ENCODE data around the gene ARHGEF3.
"Not testable (repeated sequence)": the region's sequence is repeated elsewhere in the genome, so short reads cannot be mapped to it uniquely, and the experiment has no call there.

The ARHGEF3 gene

GRCh38 chr3:56772952-56773938, 28.5 kb downstream of the ARHGEF3 start:
- H3K4me3 ChIP-seq (ENCODE audit: low read length), result no peak overlapping the region
- H3K9ac ChIP-seq (ENCODE audit: low read length), result no peak overlapping the region
- no peaks in the 10 kb centered on the region for H3K27me3 ChIP-seq (ENCODE audit: control insufficient read depth, insufficient read depth, low read length)
- peaks cover 7% of the 10 kb centered on the region for H3K4me1 ChIP-seq (ENCODE audit: control insufficient read depth, insufficient read depth, low read length)
- no peak overlapping the region for H3K27ac ChIP-seq (ENCODE audit: low read depth, low read length)
- H3K36me3 ChIP-seq (ENCODE audit: control insufficient read depth, insufficient read depth, low read length), result peaks cover 5% of the 10 kb centered on the region

- Histone ChIP-seq H3K27ac (ENCODE audit: low read depth, low read length) (no peak overlapping the region), H3K27me3 (ENCODE audit: control insufficient read depth, insufficient read depth, low read length) (no peaks in the 10 kb centered on the region), H3K9ac (ENCODE audit: low read length) (no peak overlapping the region), H3K36me3 (ENCODE audit: control insufficient read depth, insufficient read depth, low read length) (peaks cover 5% of the 10 kb centered on the region), H3K4me3 (ENCODE audit: low read length) (no peak overlapping the region), H3K4me1 (ENCODE audit: control insufficient read depth, insufficient read depth, low read length) (peaks cover 7% of the 10 kb centered on the region)
Measured at GRCh38 chr3:56771376-56771775, 30.4 kb downstream of the ARHGEF3 start.

GRCh38 chr3:56769116-56769707, 32.5 kb downstream of the ARHGEF3 start:
- Histone ChIP-seq H3K27me3 (ENCODE audit: control insufficient read depth, insufficient read depth, low read length) (no peaks in the 10 kb centered on the region), H3K4me1 (ENCODE audit: control insufficient read depth, insufficient read depth, low read length) (peaks cover 2% of the 10 kb centered on the region), H3K36me3 (ENCODE audit: control insufficient read depth, insufficient read depth, low read length) (peaks cover 5% of the 10 kb centered on the region), H3K9ac (ENCODE audit: low read length) (no peak overlapping the region), H3K27ac (ENCODE audit: low read depth, low read length) (no peak overlapping the region), H3K4me3 (ENCODE audit: low read length) (no peak overlapping the region)

GRCh38 chr3:56764904-56765547, 36.7 kb downstream of the ARHGEF3 start:
- H3K9ac ChIP-seq (ENCODE audit: low read length), result no peak overlapping the region
- H3K27me3 ChIP-seq (ENCODE audit: control insufficient read depth, insufficient read depth, low read length), result no peaks in the 10 kb centered on the region
- no peak overlapping the region for H3K4me3 ChIP-seq (ENCODE audit: low read length)
- peaks cover 2% of the 10 kb centered on the region for H3K4me1 ChIP-seq (ENCODE audit: control insufficient read depth, insufficient read depth, low read length)
- no peak overlapping the region for H3K27ac ChIP-seq (ENCODE audit: low read depth, low read length)
- no peaks in the 10 kb centered on the region for H3K36me3 ChIP-seq (ENCODE audit: control insufficient read depth, insufficient read depth, low read length)

- no peaks in the 10 kb centered on the region for H3K36me3 ChIP-seq (ENCODE audit: control insufficient read depth, insufficient read depth, low read length)
- no peaks in the 10 kb centered on the region for H3K27me3 ChIP-seq (ENCODE audit: control insufficient read depth, insufficient read depth, low read length)
- H3K27ac ChIP-seq (ENCODE audit: low read depth, low read length), result no peak overlapping the region
- no peaks in the 10 kb centered on the region for H3K4me1 ChIP-seq (ENCODE audit: control insufficient read depth, insufficient read depth, low read length)
- H3K9ac ChIP-seq (ENCODE audit: low read length), result no peak overlapping the region
- H3K4me3 ChIP-seq (ENCODE audit: low read length), result no peak overlapping the region
Measured at GRCh38 chr3:56764184-56764583, 37.6 kb downstream of the ARHGEF3 start.

GRCh38 chr3:56763233-56763632, 38.5 kb downstream of the ARHGEF3 start:
- Histone ChIP-seq H3K9ac (ENCODE audit: low read length) (no peak overlapping the region), H3K4me1 (ENCODE audit: control insufficient read depth, insufficient read depth, low read length) (no peaks in the 10 kb centered on the region), H3K36me3 (ENCODE audit: control insufficient read depth, insufficient read depth, low read length) (no peaks in the 10 kb centered on the region), H3K27ac (ENCODE audit: low read depth, low read length) (no peak overlapping the region), H3K27me3 (ENCODE audit: control insufficient read depth, insufficient read depth, low read length) (no peaks in the 10 kb centered on the region), H3K4me3 (ENCODE audit: low read length) (no peak overlapping the region)

- H3K27ac ChIP-seq (ENCODE audit: low read depth, low read length), result no peak overlapping the region
- no peaks in the 10 kb centered on the region for H3K27me3 ChIP-seq (ENCODE audit: control insufficient read depth, insufficient read depth, low read length)
- H3K4me1 ChIP-seq (ENCODE audit: control insufficient read depth, insufficient read depth, low read length), result no peaks in the 10 kb centered on the region
- H3K36me3 ChIP-seq (ENCODE audit: control insufficient read depth, insufficient read depth, low read length), result no peaks in the 10 kb centered on the region
- no peak overlapping the region for H3K9ac ChIP-seq (ENCODE audit: low read length)
- H3K4me3 ChIP-seq (ENCODE audit: low read length), result no peak overlapping the region
Measured at GRCh38 chr3:56762718-56763117, 39.0 kb downstream of the ARHGEF3 start.

- Histone ChIP-seq H3K9ac (ENCODE audit: low read length) (no peak overlapping the region), H3K4me1 (ENCODE audit: control insufficient read depth, insufficient read depth, low read length) (no peaks in the 10 kb centered on the region), H3K36me3 (ENCODE audit: control insufficient read depth, insufficient read depth, low read length) (no peaks in the 10 kb centered on the region), H3K27ac (ENCODE audit: low read depth, low read length) (no peak overlapping the region), H3K27me3 (ENCODE audit: control insufficient read depth, insufficient read depth, low read length) (no peaks in the 10 kb centered on the region), H3K4me3 (ENCODE audit: low read length) (no peak overlapping the region)
Measured at GRCh38 chr3:56761887-56762651, 39.7 kb downstream of the ARHGEF3 start.

GRCh38 chr3:56761023-56761422, 40.7 kb downstream of the ARHGEF3 start:
- Histone ChIP-seq H3K4me3 (ENCODE audit: low read length) (no peak overlapping the region), H3K27me3 (ENCODE audit: control insufficient read depth, insufficient read depth, low read length) (no peaks in the 10 kb centered on the region), H3K27ac (ENCODE audit: low read depth, low read length) (no peak overlapping the region), H3K9ac (ENCODE audit: low read length) (no peak overlapping the region), H3K4me1 (ENCODE audit: control insufficient read depth, insufficient read depth, low read length) (no peaks in the 10 kb centered on the region), H3K36me3 (ENCODE audit: control insufficient read depth, insufficient read depth, low read length) (no peaks in the 10 kb centered on the region)

GRCh38 chr3:56759532-56759931, 42.2 kb downstream of the ARHGEF3 start:
- Histone ChIP-seq H3K27me3 (ENCODE audit: control insufficient read depth, insufficient read depth, low read length) (no peaks in the 10 kb centered on the region), H3K36me3 (ENCODE audit: control insufficient read depth, insufficient read depth, low read length) (no peaks in the 10 kb centered on the region), H3K27ac (ENCODE audit: low read depth, low read length) (no peak overlapping the region), H3K9ac (ENCODE audit: low read length) (no peak overlapping the region), H3K4me3 (ENCODE audit: low read length) (no peak overlapping the region), H3K4me1 (ENCODE audit: control insufficient read depth, insufficient read depth, low read length) (no peaks in the 10 kb centered on the region)

GRCh38 chr3:56758539-56758981, 43.2 kb downstream of the ARHGEF3 start:
- no peaks in the 10 kb centered on the region for H3K4me1 ChIP-seq (ENCODE audit: control insufficient read depth, insufficient read depth, low read length)
- H3K27me3 ChIP-seq (ENCODE audit: control insufficient read depth, insufficient read depth, low read length), result no peaks in the 10 kb centered on the region
- H3K27ac ChIP-seq (ENCODE audit: low read depth, low read length), result no peak overlapping the region
- no peaks in the 10 kb centered on the region for H3K36me3 ChIP-seq (ENCODE audit: control insufficient read depth, insufficient read depth, low read length)
- no peak overlapping the region for H3K4me3 ChIP-seq (ENCODE audit: low read length)
- H3K9ac ChIP-seq (ENCODE audit: low read length), result no peak overlapping the region

GRCh38 chr3:56758042-56758441, 43.7 kb downstream of the ARHGEF3 start:
- not testable (repeated sequence) for H3K4me3 ChIP-seq (ENCODE audit: low read length); H3K9ac ChIP-seq (ENCODE audit: low read length); H3K4me1 ChIP-seq (ENCODE audit: control insufficient read depth, insufficient read depth, low read length); H3K27ac ChIP-seq (ENCODE audit: low read depth, low read length); H3K36me3 ChIP-seq (ENCODE audit: control insufficient read depth, insufficient read depth, low read length); H3K27me3 ChIP-seq (ENCODE audit: control insufficient read depth, insufficient read depth, low read length)
